ENCODE measurements around the gene PARPBP.
"Not testable (repeated sequence)": the region's sequence is repeated elsewhere in the genome, so short reads cannot be mapped to it uniquely, and the experiment has no call there.

Gene PARPBP

GRCh38 chr12:102163383-102163782 lies 43.4 kb downstream of the PARPBP start:
- DNase-seq: no peak

GRCh38 chr12:102167821-102168604 lies 48.0 kb downstream of the PARPBP start:
- no peak for DNase-seq

DNA sequence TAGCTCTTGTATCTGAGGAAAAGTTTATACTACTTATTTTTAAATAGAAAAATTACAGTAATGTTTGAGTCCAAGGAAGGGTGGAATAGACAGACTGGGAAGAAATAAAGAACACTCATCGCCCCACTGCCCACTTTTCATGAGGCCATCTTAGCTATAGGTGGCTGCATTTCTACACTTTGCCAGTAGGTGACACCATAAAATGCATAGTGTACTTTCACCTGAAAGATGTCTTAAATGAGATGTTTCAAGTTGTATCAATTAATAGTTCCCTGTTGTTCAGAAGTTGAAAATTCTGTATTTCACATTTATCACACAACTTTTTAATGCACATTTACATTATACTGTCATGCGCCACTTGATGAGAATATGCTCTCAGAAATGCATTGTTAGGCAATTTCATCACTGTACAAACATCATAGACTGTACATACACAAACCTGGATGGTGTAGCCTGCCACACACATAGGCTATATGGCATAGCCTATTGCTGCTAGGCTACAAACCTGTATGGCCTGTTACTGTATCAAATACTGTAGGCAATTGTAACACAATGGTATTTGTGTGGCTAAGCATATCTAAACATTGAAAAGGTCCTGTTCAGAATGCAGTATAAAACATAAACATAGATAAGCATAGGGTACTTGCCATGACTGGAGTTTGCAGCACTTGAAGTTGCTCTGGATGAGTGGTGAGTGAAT lies 50.1 kb downstream of the PARPBP start:
- DNase-seq: no peak

DNA sequence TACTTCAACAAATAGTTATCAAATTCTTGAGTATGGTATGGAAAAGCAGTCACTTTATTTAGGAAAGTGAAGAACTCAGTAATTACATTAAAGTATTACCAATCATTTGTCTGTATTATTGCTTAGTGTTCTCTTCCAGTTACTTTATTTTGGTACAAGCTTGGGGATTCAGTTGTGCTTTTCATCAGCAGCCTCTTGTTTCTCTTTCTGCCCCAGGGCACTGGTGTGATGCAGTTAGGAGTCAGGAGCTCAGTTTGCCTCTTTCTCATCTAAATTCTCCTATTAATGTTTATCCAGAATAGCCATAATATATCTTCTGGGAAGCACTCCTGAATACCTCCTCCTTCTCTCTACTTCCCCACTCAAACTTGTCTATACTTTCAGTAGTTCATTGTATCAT lies 52.0 kb downstream of the PARPBP start:
- DNase-seq: no peak

- DNase-seq: no peak
Observed at GRCh38 chr12:102172436-102172835, 52.5 kb downstream of the PARPBP start.

DNA sequence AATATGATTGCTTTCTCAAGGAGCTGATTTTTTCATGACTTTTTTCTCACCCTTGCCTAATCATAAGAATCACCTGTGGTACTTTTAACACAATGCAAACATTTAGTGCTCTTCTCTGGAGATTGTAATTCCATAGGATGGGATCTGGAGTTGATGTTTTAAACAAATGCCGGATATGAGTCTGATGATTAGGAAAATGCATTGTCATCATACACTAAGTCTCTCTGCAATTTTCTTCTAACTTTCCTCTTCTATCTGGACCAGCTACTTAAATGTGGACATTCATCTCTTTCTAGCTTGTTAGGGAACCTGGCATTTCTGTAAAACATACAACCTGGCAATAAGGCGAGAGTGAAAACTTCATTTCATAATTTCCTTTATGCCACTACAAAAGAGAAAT lies 54.1 kb downstream of the PARPBP start:
- no peak for DNase-seq

DNA sequence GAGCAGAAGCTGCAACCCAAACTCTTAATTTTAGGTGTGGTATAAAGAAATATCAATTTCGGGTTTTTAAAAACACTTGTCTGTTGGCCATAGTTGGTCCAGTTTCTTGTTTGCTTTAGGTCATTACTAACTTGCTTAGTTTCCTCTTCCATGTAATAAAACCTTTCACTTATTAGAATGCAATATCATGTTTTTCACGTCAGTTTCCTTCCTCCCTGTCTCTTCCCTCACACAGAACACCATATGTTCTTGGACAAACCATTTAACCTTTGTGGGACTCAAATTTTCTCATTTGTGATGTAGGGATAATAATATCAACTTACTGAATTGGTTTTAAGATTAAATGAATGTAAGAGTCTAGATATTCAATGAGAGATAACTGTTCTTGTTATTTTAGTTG lies 54.8 kb downstream of the PARPBP start:
- DNase-seq: no peak

DNA sequence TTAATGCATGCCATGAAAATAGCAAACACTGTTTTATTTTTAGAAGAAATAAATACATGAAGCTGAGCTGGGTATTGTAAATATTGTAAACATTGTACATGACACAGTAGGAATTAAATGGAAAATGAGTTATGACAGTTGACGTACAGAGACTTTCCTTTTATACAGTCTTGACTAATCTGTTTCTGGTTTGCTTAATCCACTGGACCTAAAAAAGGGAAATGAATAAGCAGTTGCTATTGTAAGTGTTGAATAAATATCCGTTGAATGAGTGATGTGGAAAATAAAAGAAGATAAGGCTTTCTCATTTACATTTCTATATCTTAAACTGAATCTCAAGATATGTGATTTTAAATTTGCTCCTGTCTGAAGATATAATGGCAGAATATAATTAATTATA lies 62.7 kb downstream of the PARPBP start:
- no peak for DNase-seq

DNA sequence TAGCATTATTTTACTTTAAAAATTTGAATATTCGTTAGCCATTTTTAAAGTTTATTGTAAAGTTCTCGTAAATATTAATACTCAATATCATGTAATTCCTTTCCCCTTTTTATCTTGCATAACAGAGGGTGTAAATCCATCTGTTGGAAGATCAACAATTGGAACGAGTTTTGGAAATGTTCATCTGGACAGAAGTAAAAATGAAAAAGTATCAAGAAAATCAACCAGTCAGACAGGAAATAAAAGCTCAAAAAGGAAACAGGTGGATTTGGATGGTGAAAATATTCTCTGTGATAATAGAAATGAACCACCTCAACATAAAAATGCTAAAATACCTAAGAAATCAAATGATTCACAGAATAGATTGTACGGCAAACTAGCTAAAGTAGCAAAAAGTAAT lies 75.8 kb downstream of the PARPBP start:
- no peak for DNase-seq

DNA sequence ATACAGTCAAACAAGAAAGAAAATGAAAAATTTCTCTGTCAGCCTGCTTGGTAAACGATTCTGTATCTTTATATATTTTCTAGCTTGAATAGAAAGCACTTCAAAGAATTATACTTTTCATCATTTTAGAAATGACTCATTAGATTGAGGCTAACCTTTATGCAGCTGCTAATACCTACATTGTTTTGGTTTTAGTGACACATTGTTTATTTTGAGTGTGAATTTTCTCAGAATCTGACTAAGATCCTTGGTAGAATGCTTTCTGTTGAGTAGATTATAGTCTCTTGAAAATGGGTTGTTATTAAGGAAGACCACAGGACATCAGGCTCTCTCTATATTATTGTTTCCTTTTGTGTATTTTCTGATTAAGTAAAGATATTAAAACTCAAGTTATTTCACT lies 77.8 kb downstream of the PARPBP start, which contains the start of gene PMCH:
Gene PMCH (minus strand): TSS at position 45 of the 400 bp plus-strand sequence. CDS start 63 bp downstream, outside the sequence.
- DNase-seq: no peak

DNA sequence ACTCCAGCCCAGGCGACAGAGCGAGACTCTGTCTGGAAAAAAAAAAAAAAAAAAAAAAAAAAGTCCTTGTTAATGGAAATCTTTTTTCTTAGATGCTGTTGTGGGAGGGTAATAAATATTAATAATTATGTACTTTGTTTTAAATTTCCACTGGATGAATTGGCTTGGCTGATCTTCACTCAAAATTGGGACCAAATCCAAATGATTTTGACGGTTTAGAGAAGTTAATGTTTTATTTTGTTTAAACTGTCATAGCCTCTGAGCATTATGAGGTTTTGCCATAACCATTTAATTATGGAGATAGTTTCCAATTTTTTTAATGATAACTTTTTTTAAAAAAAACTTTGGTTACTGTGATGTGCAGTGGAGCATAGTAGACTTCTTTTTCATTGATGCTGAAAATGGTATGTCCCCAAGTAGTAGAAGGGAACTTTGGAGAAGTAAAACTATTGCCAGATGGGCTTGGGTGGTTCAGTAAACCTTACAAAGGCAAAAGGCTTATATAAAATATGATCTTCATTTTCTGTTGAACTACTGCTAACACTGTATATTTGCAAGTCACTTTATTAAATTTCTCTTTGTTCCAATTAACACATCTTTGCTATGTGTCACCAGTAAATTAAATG lies 81.6 kb downstream of the PARPBP start:
- DNase-seq: no peak

- no peak for DNase-seq
Observed at GRCh38 chr12:102202556-102202955, 82.6 kb downstream of the PARPBP start.

DNA sequence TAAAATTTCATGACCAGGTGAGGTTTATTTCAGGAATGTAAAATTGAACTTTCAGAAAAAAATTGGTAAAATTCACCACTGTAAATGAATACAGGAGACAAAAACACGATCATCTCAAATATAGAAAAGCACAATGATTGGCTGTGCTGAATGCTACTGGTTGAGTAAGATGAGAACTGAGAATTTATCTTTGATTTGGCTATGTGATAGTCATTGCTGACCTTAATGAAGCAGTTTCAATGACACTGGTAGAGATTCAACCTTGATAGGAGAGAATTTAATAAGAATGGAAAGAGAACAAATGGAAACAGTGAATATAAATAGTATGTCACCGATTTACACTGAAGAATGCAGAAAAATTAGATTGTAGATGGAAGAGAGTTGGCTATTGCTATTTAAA lies 84.0 kb downstream of the PARPBP start:
- DNase-seq: no peak

DNA sequence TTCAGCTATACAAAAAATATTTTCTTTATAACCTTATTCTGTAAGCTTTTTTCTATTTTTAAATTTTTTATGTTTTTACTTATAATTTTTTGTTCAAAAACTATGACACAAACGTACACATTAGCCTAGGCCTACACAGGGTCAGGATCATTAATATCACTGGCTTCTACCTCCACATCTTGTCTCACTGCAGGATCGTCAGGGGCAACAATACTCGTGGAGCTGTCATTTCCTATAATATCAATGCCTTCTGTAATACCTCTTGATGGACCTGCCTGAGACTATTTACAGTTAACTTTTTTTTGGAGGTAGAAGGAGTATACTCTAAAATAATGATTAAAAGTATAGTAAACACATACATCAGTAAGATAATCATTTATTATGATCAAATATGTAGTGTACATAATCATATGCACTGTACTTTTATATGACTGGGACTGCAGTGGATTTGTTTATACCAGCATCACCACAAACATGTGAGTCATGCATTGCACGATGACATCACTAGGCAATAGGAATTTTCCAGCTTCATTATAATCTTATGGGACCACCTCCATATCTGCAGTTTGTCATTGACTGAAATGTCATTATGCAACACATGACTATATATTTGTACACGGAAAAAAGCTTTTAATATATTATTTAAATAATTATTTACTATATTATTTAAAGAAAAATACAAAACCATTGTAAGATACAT lies 96.2 kb downstream of the PARPBP start:
- DNase-seq: no peak

GRCh38 chr12:102220736-102221135 lies 100.8 kb downstream of the PARPBP start:
- no peak for DNase-seq

DNA sequence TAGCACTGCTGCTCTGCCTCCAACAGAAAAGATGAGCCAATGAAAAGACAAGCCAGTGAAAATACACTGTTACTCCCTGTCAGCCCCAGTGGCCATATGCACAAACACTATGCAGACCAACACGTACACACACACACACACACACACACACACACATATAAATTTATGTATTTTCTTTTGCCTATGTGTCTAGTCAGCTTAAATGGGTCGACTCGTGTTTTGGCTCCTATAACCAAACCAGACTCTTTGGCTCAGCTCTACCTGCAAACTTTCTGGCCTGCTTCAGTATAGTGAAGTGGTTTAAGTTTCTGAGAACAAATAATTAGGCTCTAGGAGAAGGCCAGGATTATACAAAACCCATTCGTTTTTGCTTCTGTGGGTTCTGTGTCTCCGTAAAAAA lies 108.0 kb downstream of the PARPBP start:
- DNase-seq: no peak

DNA sequence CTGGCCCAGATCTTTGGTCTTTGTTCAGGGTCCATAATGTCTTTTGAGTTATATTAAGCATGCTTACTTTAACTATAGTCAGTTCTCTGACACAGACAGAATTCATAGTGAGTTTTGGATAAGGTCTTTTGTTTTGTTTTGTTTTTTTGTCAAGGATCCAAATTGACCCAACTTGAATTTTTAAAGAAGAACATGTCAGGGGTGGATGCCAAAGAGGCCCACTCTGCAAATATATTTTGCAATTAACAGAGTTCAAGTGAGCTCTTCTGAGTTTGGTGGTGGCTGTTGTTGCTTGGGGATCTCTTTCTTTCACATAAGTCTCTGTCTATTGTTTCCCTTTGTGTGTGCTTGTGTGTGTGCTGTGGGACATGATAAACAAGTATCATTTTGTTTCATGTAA lies 112.1 kb downstream of the PARPBP start:
- DNase-seq: no peak

DNA sequence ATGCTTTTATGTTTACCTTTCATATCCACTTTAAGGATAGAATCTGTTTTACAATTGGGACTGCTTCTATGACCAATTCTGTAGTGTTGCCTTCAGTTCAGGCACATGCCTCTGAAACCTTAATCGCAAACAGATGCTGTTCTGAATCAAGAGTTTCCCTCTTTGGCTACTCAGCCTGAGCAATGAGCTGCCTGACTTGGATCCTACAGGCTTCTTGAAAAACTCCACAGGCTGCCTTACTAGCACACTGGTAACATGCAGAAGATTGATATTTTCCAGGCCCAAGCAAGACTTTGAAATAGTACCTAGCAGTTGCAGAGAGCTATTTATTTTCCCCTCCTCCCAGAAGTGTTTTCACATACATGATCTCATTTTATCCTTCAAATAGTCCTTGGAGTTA lies 112.5 kb downstream of the PARPBP start:
- DNase-seq: no peak

GRCh38 chr12:102234599-102234998 lies 114.6 kb downstream of the PARPBP start:
- no peak for DNase-seq

- not testable (repeated sequence) for DNase-seq
Observed at GRCh38 chr12:102240859-102241258, 120.9 kb downstream of the PARPBP start.

Measured in effector CD8-positive, alpha-beta T cell (primary cell).